PC-9 (cell line): ENCODE results near the gene TENM4.

Experiments
- EZH2 ChIP-seq: fragments of 200-600 bp; sonication (generic); IDR thresholded peaks from 2 replicates; pipeline ENCODE4 v1.8.0; 2017; ENCODE audit warnings: antibody characterized with exemption, low read depth
- TF ChIP-seq, protein P1 (sequence below): fragments of 200-600 bp; sonication (generic); conservative IDR thresholded peaks from 2 replicates; pipeline ENCODE4 v1.6.1; 2017; ENCODE audit warnings: mixed run types, antibody characterized with exemption, mild to moderate bottlenecking, moderate library complexity

DNA sequence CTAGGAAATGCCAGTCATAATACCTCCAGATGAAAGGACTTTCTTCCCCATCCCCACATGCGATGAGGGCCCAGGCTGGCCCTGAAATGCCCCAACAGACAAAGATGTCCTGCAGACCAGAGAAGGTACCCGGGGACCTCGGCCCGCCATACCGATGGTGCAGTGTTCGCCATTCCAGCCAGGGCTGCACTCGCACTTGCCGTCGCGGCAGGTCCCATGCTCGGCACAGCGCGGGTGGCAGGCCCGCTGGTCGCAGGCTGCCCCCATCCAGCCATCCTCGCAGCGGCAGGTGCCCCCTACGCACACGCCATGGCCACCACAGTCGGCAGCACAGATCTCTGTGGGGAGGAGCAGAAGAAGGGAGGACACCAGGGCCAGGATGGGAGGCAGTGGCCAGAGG is 654.1 kb downstream of the TENM4 start:
- TF ChIP-seq, protein P1, sequence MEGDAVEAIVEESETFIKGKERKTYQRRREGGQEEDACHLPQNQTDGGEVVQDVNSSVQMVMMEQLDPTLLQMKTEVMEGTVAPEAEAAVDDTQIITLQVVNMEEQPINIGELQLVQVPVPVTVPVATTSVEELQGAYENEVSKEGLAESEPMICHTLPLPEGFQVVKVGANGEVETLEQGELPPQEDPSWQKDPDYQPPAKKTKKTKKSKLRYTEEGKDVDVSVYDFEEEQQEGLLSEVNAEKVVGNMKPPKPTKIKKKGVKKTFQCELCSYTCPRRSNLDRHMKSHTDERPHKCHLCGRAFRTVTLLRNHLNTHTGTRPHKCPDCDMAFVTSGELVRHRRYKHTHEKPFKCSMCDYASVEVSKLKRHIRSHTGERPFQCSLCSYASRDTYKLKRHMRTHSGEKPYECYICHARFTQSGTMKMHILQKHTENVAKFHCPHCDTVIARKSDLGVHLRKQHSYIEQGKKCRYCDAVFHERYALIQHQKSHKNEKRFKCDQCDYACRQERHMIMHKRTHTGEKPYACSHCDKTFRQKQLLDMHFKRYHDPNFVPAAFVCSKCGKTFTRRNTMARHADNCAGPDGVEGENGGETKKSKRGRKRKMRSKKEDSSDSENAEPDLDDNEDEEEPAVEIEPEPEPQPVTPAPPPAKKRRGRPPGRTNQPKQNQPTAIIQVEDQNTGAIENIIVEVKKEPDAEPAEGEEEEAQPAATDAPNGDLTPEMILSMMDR: no peak
- no peak for TF ChIP-seq EZH2
